ENCODE data around the gene RRP36.
"Not testable (repeated sequence)": the region's sequence is repeated elsewhere in the genome, so short reads cannot be mapped to it uniquely, and the experiment has no call there.

Gene RRP36

DNA sequence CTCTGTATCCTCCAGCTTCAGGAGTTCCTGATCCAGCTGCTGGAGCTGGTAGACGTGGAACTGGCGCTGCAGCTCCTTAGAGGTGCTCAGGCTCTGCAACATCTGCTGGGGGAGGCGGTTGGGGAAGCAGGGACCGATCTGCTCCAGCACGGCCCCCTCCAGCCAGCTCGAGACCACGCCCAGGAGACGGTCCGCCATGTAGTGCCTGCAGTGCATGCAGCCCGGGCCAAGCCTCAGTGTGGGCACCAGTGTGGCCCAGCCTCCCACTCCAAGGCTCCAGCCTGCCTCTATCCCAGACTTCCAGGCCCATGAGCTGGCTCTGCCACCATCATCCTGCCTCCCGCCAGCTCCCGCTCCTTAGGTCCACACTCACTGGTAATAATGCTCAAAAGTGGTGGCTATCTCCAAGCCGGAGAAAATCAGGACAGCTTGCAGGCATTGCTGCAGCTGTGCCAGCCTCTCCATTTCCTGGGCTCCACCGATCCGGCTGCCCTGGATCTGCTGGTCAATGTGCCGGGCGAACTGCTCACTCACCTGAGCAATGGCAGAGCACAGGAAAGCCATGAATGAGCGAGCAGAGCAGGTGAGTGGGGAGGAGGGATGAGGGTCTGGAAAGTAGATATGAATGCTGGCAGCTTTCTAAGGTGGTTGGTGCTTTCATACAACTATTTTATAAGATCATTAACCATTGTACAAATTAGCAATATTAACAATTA lies 19.3 kb downstream of the RRP36 start:
- DNase-seq, result no peak

DNA sequence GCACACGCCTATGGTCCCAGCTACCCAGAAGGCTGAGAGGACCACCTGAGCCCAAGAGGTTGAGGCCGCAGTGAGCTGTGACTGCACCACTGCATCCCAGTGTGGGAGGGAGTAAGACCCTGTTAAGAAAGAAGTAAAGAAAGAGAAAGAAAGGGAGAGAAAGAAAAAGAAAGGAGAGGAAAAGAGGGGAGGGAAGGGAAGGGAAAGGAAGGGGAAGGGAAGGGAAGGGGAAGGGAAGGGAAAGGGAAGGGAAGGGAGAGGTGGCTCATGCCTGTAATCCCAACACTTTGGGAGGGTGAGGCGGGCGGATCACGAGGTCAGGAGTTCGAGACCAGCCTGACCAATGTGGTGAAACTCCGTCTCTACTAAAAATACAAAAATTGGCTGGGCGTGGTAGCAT lies 20.1 kb downstream of the RRP36 start:
- DNase-seq, result not testable (repeated sequence)

DNA sequence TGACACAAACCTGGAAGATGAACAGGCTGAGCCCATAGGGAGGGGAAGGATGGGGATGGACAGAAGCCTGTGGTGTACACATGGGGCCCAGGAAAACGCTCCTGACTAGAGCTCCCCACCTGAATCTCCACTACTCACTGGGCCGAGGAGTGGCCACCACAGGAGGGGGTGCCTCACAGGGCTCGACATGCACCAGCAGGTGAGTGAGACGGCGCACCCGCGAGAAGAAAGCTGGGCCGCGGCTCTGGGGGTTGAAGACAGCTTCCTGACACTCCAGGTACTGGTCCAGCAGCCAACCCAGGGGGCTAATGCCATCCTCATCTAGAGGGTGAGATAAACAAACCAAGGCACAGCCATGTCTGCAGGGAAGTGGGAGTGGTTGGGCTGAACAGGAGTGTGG lies 21.9 kb downstream of the RRP36 start:
- no peak for DNase-seq

DNA sequence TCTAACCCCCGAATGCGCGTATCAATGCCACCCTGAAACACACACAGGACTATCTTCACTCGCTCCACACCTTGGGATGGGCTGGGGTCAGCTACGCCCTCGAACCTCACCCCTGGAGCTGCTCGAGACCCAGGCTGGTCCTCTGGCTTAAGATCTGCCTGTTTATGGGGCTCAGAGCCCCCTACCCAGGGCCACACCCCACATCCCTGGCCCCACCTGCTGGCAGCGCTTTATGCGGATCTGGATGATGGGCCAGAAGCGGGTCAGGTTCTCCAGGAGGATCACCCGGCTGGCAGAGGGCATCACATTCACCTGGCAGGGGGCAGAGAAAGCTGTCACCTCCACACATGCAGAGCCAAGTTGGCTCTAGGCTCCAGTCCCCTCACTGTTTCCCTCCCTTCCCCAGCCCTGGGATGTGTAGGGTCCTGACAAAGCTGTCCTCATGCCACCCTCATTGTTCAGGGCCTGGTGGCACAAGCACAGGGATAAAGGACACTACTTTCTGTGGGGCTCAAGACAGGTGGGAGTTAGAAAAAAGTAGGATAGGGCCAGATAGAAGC lies 24.0 kb downstream of the RRP36 start:
- DNase-seq, result no peak

DNA sequence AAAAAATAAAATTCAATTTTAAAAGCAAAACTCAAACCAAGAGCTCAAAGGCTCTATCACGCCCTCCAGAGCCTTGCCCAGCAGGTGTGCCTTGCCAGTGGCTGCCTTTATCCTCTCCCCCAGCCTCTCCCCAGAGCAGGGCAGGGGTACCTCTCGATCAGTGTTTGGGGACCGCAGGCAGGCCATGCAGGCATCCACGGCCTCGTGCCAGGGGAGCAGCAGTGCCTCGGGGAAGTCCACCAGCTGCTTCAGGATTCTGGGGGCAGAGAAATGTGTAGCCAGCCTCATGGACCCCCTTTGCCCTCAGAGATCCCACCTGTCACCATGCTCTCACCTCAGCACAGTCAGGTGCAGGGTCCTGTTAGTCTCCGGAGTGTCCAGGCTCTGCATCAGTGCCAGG lies 26.6 kb downstream of the RRP36 start:
- DNase-seq, result no peak

DNA sequence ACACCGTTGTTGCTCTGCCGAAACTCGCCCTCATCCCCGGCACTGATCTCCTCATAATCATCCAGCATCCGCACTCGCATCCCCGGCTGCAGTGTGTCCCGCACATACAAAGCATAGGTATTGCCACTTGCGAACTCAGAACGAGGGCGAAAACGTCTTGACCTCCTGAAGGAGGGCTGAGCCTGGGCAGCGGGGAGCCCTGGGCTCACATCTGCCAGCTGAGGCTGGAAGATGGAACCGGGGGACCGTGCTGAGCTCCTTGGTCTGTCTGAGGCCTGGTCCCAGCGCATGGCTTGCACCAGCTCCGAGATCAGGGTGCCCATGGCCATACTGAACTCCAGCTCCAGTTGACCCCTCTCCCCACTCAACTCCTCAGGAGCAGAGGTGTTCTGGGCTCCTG lies 29.6 kb downstream of the RRP36 start:
- DNase-seq, result no peak

DNA sequence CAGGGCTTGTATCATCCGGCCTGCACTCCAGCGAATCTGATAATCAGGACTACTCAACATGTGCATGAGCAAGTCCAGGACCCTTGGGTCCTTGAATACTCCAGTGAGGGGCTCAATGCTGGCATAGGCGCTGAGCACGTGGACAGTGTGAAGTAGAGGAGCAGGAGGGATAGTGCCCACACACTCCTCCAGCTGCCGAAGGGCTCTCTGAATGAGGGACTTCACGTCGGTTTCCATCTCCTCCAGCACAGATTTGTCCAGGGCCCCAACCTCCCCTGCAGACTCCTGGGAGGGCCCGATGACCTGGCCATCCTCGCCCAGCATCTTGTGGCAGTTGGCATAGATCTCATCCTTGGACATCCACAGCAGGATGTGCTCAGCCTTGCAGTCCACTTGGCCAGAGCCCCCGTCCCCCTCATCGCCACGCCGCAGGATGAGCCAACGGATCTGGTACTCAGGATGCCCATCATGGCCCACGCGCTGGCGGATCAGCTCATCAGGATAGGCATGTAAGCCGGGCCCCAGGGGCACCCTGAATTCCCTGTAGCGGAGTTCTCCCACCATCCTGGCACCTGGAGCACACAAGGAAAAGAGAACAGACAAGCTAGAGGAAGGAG lies 30.9 kb downstream of the RRP36 start:
- DNase-seq, result no peak

DNA sequence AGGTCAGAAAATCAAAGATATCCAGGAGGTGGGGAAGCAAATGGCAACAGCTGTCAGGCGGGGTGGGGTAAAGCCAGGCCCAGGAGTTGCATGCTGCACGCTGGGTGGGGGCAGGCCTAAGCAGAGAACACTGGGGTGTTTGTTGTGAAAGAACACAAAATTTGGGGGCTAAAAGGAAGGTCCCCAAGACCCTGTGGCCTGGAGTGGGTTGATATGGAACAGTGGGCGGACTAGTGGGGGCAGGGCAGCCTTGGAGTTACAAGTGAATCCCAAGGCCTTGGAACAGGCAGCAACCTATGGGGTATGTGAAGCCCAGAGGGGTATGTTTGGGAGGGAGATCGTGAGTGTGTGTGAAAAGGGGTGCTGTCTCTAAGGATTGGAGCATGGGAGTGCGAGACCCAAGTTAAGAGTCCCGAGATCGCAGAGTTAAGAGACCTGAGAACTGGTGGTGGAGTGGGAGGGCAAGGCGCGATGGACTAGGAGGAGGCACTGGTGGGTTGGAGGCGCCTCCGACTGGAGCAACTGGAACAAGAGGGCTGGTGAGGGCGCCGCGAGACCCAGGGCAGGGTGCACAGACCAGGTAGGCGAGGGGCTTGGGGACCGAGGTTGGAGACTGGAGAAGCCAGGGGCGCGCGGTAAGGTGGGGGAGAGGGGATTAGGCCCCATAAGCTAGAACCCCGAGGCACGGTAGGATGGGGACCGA lies 31.6 kb downstream of the RRP36 start:
- DNase-seq, result no peak

DNA sequence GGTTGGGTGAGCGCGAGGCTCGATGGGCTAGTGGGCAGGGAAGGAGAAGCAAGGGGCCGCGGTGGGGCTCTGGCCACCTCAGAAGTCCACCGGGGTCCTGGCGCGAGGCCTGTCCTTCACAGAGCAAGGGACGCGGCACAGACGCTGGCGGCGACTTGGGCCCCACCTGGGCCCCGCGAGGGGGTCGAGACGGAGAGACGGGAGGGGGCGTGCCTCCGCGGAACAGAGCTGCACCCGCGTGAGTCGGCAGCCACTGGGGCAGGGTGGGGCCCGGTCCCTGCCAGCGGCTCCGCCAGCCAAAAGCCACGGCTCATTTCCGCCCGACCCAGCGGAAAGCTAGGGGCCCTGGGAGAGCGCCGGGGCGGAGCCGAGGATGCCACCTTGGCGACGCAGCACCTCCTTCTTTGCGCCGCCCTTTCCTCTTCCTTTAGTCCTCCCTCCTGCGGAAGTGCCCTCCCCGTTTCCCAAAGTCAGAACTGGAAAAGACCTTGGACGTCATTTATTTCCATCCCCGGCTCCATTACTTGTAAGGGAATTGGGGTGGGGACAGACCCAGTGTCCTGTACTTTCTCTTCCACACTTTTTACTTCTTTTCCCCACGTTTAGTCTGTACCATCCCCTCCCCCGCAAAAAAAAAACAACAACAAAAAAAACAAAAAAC lies 32.3 kb downstream of the RRP36 start, which contains the start of gene CUL7:
TSS of gene CUL7 (minus strand) at position 307 of the 661 bp plus-strand sequence. CDS start 1,063 bp downstream, outside the sequence.
- peak; percentile 92 for DNase-seq

DNA sequence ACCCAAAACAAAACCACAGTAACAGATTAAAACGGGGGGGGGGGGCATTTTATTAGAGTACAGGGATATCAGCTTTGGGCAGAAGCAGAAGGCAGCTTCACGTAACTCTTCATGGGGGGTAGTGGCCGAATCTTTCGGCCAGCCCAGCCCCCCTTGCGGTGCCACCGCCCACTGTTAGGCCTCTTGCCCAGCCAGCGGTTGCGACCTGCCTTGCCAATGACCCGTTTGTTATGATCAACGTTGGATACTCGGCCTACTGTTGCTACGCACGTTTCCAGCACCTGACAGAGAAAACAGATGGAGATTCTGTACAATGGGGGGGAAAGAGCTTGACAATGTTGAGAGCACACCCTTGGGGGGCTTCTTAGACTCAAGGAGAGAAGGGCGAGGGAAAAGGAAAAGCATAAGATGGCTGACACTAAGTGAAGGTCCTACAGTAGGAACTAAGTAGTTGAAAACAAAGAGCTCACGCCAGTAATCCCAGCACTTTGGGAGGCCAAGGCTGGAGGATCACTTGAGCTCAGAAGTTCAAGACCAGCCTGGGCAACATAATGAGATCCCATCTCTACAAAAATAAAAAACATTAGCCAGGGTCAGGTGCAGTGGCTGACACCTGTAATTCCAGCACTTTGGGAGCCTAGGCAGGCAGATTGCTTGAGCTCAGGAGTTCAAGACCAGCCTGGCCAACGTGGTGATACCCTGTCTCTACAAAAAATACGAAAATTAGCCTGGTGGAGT lies 33.0 kb downstream of the RRP36 start:
- DNase-seq, result no peak

DNA sequence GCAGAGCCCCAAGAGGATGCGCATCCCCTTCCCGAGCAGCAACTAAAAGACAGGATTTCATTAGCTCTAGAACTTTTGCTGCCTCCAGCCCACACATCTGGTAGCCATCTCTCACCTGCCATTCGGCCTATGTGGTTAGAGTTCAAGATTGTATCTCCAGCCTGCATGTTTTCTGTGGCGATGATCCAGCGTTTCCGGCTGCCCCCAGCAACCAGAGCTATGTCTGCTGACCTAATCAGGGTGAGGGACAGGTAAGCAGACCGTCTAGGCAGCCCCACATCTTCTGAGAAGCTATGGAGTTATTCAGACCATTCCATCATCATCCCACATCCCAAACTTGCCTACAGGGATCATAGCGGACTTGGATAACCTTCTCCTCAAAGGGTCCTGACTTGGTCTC lies 34.5 kb downstream of the RRP36 start:
- no peak for DNase-seq

DNA sequence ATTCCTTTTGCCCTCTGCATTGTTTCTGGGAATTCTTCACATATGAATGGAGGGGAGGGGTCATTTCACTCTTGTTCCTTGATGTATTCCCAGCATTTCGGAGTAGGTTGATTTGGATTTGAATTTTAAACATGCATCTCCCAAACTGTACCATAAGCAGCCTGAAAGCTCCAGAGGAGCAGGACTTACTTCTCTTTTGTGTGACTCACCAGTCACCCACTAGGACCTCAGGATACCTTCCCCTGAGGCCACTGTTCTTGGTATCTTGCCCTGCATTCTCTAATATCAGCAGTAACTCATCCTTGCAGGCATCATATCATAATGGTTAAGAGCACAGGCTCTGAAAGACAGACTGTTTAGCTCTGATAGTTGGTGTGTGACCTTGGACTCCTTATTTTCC lies 37.1 kb downstream of the RRP36 start:
- DNase-seq, result no peak

DNA sequence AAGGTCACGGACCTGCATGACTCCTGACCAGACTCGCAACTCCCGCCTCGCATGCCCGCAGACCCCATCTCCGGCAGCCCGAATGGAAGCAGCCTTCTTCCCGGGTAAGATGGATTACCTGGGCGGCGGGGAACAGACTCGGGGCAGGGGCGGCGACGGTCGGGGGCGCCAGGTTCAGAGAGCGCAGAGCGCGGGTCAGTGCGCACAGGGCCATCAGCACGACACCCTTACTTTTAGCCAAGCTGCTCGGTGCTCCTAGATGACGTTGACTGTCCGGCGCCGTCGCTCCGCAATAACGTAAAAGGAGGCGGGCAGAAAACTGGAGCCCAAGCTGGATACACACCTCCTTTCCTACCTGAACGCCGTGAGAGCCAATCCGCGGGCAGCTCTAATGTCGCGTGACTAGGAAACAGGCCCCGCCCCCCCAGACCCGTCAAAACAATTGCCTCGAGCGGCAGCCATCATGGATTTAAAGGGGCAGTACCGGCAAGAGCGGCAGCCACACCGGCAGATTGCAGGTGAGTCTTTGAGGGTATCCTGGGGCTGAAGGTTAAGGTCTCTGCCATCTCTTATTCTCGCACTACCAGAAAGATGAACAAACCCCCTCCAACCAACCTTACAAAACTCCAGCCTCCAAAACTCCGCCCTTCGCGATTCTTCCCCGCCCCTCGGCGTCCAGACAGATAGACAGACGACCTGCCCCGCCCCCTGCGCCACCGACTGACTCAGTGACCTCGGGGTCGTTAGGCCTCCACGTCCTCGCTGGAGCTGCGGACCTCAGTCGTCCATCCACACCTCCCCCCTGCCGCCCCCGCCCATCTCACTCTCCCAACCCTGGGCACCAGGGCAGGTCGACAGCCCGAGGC lies 38.0 kb downstream of the RRP36 start, which contains the start of the genes KLC4 and MRPL2:
TSS of gene KLC4 (plus strand) at position 464 of the 866 bp plus-strand sequence. CDS start 1,705 bp downstream, outside the sequence.
TSS of gene MRPL2 (minus strand) at position 267 of the 866 bp plus-strand sequence. CDS start at position 214, 53 bp downstream.
- peak; percentile 98 for DNase-seq

DNA sequence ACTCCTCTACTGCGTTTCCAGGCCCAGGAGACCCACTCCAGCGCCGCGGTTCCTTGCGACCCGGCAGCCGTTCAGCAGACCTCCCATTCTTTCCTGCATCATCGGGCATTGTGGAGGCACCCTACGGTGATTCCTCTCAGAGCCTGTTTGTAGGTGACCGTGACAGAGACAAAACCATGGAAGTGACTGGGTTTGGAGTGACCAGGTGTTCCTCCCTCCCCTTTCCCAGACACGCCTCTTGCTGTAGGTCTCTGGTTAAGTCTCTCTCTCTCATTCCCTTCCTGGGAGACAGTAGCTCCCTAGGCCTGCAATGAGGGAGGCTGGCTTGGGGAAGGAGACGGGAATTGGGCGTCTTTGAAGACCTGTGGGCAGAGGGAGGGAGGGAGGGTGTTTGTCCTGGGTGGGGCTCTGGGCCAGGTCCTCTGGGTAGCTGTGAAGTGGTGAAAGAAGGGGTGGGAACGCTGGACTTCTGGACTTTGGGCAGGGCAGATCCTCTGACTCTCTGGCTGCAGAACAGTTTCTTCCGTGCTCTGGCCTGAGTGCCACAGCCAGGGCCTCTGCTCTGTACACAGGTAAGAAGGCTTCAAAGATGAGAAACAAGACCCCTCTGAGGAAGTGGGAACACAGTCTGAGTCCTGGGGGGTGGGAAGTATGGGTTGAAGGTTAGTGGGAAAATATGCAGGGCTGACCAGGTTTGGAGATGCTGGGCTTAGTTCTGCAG lies 38.8 kb downstream of the RRP36 start:
- DNase-seq, result no peak

DNA sequence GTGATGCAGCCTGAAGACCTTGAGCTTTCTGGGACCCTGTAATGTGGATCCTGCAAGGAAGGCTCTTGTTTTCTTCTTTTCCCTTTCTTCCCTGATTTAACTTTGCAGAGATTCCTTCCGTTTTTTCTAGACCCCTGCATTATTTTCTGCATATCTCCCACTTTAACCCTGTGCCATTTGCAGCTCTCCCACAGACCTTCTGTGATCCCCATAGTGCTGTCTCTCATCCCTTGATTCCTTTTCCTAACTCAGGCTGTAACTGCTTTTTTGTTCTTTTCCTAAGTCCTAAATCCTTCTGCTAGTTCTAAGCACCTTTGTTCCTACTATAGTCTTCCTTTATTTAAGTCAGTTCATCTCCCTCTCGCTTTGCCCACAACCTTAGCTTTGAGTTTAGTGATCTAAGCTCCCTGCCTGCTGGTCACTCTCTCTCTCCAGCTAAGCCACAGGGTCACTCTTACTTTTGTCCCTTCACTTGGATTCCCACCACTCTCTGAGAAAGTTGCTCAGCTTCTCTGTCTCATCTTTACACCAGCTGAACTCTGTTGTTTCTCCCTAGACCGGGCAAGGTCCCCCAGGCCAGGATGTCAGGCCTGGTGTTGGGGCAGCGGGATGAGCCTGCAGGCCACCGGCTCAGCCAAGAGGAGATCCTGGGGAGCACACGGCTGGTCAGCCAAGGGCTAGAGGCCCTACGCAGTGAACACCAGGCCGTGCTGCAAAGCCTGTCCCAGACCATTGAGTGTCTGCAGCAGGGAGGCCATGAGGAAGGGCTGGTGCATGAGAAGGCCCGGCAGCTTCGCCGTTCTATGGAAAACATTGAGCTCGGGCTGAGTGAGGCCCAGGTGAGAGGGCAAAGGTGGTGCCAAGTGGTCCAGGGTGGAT lies 39.6 kb downstream of the RRP36 start:
- no peak for DNase-seq

DNA sequence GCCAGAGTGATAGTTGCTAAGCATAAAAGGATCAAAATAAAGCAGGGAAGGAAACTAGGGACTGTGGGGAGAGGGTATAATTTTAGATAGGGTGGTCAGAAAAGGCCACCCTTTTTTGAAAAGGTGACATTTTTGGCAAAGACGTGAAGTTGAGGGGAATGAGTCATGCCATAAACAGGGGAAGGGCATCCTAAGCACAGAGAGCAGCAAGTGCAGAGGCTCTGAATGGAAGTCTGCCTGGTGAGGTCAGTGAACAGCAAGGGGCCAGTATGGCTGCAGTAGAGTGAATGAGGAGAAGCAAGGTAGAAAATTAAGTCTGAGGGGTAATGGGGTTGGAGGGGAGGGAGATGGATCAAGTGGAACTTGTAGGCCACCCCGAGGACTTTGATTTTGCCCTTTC lies 40.4 kb downstream of the RRP36 start:
- no peak for DNase-seq

DNA sequence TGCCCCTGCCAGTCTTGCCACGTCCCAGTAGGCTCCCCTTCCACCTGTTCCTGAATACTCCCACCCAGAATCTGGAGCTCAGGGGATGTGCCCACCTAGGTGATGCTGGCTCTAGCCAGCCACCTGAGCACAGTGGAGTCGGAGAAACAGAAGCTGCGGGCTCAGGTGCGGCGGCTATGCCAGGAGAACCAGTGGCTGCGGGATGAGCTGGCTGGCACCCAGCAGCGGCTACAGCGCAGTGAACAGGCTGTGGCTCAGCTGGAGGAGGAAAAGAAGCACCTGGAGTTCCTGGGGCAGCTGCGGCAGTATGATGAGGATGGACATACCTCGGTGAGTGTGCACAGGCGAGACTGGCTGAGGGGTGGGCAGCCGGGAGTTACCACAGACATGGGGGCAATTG lies 41.4 kb downstream of the RRP36 start:
- DNase-seq, result no peak

DNA sequence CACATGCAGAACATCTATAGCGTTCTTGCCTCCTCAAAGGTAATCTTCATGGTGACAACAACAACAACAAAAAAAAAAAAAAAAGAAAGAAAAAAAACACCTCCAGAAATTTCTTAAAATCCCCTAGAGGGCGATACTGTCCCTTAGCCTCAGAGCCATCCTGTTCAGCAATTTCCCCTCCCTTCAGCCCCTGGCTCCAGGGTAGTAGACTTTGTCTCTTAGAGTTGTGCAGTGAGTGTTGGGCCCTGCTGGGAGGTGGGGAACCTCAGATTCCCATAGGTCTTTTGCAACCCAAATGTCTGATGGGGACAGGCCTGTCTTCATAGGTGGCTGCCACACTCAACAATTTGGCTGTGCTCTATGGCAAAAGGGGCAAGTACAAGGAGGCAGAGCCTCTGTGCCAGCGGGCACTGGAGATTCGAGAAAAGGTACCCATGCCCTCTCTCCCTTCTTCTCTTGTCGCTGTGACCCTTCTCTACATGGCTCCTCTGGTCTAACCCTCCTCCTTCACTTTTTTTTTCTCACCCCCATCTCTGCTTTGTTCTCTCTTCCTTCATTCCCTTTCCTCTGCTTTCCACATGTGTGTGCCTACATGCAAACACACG lies 48.7 kb downstream of the RRP36 start:
- no peak for DNase-seq
